NCI-H1436 (cell line): Measurements from ENCODE around the gene IGSF21.
"Not testable (repeated sequence)": the region's sequence is repeated elsewhere in the genome, so short reads cannot be mapped to it uniquely, and the experiment has no call there.

ENCODE experiments used
- DNase-seq: peaks from one replicate; lab custom pipeline; 2025; lab: John Stamatoyannopoulos, UW

IGSF21 gene

GRCh38 chr1:18400347-18401102 lies 292.9 kb downstream of the IGSF21 start:
- no peak for DNase-seq

- no peak for DNase-seq
Observed at GRCh38 chr1:18401921-18402320, 294.3 kb downstream of the IGSF21 start.

DNA sequence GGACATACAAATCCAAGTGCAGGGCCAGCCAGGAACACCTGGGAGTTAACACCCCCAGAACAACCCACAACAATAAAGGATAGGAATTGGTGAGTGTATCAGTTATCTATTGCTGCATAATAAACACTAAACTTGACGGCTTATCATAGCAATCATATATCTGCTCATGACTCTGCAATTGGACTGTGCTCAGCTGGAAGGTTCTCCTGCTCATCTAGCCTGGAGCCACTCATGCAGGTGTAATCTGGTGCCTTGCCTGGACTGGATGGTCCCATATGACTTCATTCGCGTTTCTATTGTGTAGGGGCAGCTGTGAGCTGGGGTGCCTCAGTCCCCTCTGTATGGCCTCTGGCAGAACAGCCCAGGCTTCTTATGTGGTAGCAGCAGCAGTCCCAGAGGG lies 296.9 kb downstream of the IGSF21 start:
- DNase-seq, result no peak

DNA sequence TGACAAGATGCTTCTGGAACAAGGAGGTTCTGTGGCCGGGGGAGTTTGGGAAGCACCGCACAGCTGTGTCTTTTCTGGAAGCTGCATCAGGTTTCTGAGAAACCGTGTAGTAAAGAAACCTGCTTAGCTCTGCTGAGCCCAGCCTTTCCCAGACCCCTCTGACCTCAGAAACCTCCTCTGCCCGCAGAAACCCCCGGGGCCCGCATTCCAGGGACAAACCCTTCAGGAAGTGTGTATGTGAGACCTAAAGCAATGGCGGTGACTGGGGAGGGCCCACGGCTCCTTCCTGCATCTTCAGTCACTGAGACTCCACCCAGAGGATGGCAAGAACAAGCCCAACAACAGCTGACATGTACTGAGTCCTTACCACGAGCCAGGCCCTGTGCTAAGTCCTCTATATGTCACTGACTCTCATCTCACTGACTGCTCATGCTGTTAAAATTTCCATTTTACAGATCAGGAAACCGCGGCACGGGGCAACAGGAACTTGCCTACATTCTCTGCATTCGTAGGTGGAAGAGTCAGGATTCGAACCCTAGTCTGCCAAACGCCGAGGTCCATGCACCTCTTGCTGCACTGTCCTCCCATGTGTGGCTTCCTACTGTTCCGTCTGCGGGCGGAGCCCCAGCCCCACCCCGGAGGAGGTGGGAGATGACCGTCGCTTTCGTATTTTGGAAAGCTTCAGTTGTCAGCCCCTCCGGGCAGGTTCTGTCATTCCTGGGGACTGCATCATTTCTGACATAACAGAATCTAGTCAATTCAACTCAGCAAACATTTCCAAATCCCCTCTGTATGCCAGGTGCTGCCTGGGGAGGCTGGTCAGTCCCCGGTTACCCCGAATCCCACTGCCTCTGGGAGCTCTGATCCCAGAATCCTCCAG lies 299.8 kb downstream of the IGSF21 start:
- DNase-seq, result no peak

- no peak for DNase-seq
Observed at GRCh38 chr1:18408656-18409370, 301.2 kb downstream of the IGSF21 start.

DNA sequence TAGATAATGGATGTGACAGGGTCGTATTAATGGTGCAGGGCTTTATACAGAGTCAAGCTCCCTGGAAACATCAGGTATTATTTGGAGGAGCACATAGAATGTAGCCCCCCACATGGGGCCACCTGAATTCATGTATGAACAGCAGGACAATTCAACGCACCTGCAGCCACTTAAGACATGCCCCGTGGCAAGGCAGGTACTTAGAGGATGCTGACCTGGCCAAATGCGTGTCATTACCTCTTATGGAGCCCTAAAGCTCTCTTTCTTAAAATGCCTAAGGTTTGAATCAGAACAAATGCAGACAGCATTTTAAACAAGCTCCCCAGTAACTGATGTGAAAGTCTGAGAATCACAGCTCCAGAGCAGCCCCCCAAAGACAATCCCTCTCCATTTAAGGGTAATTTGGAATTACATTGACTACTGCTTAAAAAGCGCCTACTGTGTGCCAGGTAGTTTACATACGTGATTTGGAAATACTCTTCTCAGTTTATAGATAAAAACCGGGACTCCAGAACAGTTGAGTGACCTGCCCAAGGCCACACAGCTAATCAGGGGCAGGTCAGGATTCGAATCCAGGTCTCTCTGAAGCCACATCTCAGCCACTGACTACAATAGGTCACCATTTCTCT lies 302.1 kb downstream of the IGSF21 start:
- no peak for DNase-seq

DNA sequence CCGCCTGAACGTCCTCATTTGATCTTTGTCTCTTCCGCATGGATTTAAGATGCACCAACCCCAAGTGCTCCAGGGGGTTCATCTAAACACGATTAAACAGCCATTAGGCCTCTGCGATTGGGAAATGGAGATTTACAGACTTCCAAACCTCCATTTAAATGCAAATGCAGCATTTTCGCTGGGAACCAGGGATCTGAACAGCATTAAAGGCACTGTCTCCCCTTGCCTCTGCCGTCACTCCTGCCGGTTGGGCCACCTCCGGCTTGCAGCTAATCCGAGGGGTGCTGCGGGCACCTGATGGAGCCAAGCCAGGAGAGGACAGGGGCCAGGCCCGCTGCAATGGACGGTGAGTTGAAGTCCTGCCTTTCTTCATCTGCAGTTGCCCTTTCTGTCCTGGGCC lies 302.8 kb downstream of the IGSF21 start:
- DNase-seq, result no peak

DNA sequence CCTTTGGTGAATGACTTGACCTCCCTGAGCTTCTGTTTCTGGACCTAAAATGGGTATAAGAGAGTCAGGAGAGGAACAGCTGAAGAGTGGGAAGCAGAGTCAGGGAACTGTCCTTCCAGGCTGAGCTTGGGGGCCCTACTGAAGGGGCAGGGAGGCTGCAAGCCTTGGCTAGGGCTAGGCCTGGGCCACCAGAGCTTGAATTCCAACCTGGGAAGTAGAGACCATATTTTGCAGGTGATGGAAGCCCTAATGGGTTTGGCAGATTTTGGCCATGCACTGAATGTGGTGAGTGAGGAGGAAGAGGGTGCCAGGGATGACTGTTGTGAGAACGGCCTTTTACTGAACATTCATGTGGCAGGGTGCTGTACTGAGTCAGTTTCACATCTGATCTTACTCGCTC lies 303.7 kb downstream of the IGSF21 start:
- DNase-seq, result no peak

GRCh38 chr1:18411820-18412641 lies 304.4 kb downstream of the IGSF21 start:
- DNase-seq, result no peak

DNA sequence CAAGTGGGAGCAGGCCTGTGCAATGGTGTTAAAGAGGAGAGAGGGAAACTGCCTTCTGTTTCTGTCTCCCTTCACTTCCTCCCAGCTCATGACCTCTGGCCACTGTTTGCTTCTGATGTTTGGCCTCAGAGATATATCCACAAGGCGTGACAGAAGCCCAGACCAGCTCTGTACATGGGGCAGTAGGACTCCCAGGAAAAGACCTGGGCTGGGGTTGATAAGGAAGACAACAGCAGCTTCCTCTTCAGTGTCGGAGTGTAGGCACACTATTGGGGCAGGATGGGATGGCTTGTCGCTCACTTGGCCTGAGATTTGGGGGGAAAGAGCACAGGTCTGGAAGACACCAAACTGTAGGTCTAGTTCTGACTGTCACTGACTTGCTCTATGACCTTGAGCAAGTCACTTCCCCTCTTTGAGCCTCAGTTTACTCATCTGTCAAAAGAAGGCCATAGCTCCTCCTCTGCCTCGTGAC lies 305.3 kb downstream of the IGSF21 start:
- no peak for DNase-seq

GRCh38 chr1:18413541-18414305 lies 306.1 kb downstream of the IGSF21 start:
- DNase-seq, result no peak

DNA sequence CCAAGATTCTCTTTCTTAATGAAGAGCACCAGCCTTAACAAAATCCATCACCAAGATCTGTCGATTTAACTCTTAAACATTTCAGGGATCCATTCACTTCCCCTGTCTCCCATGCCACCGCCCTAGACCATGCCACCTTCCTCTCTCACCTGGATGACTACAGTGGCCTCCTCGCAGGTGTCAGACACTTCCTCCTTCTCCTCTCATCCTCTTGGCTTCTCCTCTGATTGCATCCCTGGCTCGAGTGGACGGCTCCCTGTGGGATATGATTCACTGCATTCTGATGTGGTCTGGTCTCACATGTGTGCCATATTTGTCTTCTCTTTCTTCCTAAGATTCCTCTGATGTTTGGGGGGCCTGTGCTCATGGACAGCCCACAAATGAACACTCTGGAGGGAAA lies 306.7 kb downstream of the IGSF21 start:
- DNase-seq, result no peak

- no peak for DNase-seq
Observed at GRCh38 chr1:18414872-18415447, 307.4 kb downstream of the IGSF21 start.

GRCh38 chr1:18415448-18416027 lies 307.9 kb downstream of the IGSF21 start:
- DNase-seq, result no peak

DNA sequence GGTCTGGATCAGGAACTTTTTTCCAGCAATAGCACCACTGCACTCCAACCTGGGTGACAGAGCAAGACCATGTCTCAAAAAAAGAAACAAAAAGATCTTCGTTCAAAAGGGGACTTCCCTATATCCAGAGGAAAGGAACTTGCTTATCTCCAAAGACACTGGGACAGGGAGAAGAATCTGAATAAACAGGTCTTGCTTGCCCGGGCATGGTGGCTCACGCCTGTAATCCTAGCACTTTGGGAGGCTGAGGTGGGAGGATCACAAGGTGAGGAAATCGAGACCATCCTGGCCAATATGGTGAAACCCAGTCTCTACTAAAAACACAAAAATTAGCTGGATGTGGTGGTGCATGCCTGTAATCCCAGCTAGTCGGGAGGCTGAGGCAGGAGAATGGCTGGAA lies 308.5 kb downstream of the IGSF21 start:
- DNase-seq, result not testable (repeated sequence)

DNA sequence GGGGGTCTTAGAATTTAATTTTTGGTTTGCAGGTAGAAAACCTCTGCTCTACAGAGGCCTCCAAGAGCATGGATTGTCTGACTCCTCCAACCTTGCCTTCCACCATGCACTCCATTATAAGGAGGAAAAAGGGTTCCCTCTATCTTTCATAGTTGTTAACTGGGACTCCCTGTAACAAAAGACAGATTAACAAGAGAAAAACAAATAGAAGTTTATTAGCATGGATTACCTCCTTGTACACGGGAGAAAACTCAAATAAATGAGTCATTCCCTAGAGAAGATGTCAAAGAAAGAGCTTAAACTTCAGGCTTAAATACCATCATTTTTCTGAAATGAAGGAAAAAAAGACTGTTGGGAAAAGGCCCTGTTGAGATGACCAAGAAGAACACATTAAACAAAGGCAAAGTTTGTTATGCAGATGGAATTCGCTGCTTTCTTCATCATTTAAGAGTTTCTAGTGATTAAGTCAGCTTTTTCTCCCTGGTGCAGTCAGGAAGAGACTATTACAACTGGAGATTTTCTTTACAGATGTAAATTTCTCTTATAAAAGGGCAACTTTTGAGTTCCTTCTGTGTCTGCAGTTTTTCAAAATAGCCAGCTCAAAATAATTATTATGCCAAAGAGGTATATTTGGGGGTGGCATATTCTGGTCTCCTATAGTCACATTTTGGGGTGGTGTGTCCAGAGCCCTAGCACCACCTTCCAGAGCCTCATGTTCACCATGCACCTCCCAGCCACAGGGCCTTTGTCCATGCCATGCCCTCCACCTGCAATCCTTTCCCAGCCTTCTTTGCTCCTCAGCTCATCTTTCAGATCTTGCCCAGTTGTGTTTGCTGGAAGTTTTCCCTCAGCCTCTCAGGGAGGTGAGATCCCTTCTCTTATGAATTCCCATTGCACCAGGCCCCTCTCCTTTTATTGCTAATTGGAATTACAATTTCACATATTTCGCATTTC lies 310.0 kb downstream of the IGSF21 start:
- DNase-seq, result no peak

DNA sequence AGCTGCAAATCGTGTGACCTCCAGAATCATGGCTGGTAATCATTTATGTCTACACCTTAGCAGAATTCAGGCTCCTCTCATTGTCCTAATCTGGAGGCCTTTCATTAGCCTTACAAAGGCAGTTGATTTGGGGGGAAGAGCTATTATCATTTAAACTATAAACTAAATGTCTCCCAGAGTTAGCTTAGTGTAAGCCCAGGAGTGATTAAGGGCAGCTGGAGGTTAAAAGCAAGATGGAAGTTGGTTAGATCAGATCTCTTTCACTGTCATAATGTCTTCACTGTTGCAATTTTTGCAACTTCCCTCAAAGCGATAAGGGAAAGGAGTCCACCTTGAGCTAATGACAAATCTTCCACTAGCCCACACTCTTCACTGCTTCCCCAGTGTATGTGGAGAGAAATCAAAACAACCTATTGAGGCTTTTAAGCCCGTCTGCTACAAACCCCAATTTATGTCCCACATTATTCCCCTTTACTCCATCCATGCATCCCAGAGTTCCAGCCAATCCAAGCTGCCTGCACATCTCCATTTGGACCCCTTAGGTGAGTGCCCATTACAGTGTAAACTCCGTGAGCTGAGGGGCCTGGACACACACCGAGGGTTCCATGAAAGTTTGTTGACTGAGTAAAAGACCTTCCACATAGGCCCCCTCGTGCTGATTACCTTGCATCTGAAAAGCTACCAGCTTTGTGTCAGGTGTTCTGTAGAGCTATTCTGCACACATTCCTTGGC lies 311.7 kb downstream of the IGSF21 start:
- DNase-seq, result no peak

DNA sequence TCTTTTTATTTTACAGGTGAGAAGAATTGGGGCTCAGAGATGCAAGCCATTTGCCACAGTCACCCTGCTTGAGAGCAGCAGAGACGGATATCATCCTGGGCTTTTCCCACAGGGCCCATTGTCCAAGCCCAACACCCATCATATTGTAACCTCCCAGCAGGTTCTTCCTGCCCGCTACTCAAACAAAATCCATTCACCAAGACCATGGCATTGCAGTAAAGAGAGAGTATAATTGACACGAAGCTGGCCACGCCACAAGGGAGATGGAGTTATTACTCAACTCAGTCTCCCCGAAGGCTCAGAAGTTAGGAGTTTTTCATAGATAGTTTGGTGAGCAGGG lies 312.2 kb downstream of the IGSF21 start:
- DNase-seq, result no peak
